Measurements from ENCODE around the gene CXCL16. TPM values are rescaled to one million over a fixed set of nuclear protein-coding genes. Genes with fewer than 3 reads are reported as not detected.

Gene CXCL16
- total and polyA plus RNA-seq, 2 of the 13 experiments (the other 11 are each of a cell fraction or from before 2014, with no cell fraction given): 9.4 to 101 TPM

DNA sequence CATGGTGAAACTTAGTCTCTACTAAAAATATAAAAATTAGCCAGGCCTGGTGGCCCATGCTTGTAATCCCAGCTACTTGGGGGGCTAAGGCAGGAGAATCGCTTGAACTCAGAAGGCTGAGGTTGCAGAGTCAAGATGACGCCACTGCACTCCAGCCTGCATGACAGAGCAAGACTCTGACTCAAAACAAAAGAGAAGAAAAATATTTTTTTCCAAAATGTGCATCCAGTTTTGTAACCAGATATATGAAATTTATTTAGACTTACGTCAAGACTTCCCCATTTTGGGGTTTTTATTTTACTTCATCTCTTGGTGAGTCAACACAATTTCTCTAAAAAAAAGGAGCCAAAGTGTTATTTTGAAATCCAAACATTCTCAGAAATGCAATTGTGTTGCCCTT is 26.5 kb upstream of the CXCL16 start:
- no peak for DNase-seq (ENCODE audit: low spot score)
- Histone ChIP-seq H3K4me1 (ENCODE audit: insufficient read depth, low read length) (peaks cover 57% of the 10 kb centered on the region), H3K36me3 (replicated peaks in 1 of 2; ENCODE audit: control insufficient read depth in 1 of 2, insufficient read depth in 2 of 2, low read length in 2 of 2) (no peaks in the 10 kb centered on the region), H4K20me1 (ENCODE audit: insufficient read depth, low read length) (no peaks in the 10 kb centered on the region), H3K27me3 (ENCODE audit: control insufficient read depth in 1 of 2, insufficient read depth in 2 of 2, low read length in 2 of 2) (no peaks in the 10 kb centered on the region), H3K9ac (ENCODE audit: insufficient read depth, low read depth, low read length) (no peak overlapping the region), H3K79me2 (ENCODE audit: insufficient read depth, low read length) (peaks cover under 1% of the 10 kb centered on the region), H3K4me2 (ENCODE audit: low read depth, low read length) (no peak overlapping the region), H3K27ac (ENCODE audit: extremely low read length, insufficient read depth, low read length) (no peak overlapping the region), H2AFZ (ENCODE audit: low read length) (no peak overlapping the region), H3K4me3 (replicated peaks in 1 of 3; ENCODE audit: insufficient read depth in 1 of 3, low read depth in 2 of 3, low read length in 3 of 3) (no peak overlapping the region), H3K9me3 (ENCODE audit: low read length) (no peaks in the 10 kb centered on the region)
- POLR2A ChIA-PET: no interaction called here
- WGBS (ENCODE audit: low lambda C conversion rate): 98% methylated on average over 3 of the region's 3 CpGs
- no TSS peak for BruUV-seq (replicated peaks)
- CTCF ChIA-PET (ENCODE audit: low intra/inter-chr PET ratio, low total read pairs): no interaction called here
- no peak for ATAC-seq
- in situ Hi-C loops (cut with HindIII; ENCODE audit: extremely low pct_ligation_motif_present, low pct_unique_long_range_greater_than_20kb): no loop called here
- FAIRE-seq: no peak
- intact Hi-C loops (cut with micrococcal nuclease; ENCODE audit: unreplicated experiment): no loop called here
- TF ChIP-seq, protein P1, sequence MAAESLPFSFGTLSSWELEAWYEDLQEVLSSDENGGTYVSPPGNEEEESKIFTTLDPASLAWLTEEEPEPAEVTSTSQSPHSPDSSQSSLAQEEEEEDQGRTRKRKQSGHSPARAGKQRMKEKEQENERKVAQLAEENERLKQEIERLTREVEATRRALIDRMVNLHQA (CRISPR knock-in tag; IDR thresholded peaks at IDR 0.05): no peak
- TF ChIP-seq ZNF557 (CRISPR knock-in tag; IDR thresholded peaks at IDR 0.05) (no peak), YEATS2 (CRISPR knock-in tag; IDR thresholded peaks at IDR 0.05; ENCODE audit: borderline replicate concordance) (no peak), TCF12 (IDR thresholded peaks at IDR 0.05) (no peak), TCF12 (CRISPR knock-in tag; IDR thresholded peaks at IDR 0.05) (no peak), JARID2 (CRISPR knock-in tag; IDR thresholded peaks at IDR 0.05; ENCODE audit: insufficient replicate concordance) (no peak), GATAD1 (CRISPR knock-in tag; IDR thresholded peaks at IDR 0.05) (no peak), FOXJ3 (CRISPR knock-in tag; IDR thresholded peaks at IDR 0.05; ENCODE audit: borderline replicate concordance) (no peak), ZSCAN20 (CRISPR knock-in tag; IDR thresholded peaks at IDR 0.05; ENCODE audit: borderline replicate concordance) (no peak), ZNF484 (CRISPR knock-in tag; IDR thresholded peaks at IDR 0.05; ENCODE audit: borderline replicate concordance, low read depth) (no peak), ZNF552 (CRISPR knock-in tag; IDR thresholded peaks at IDR 0.05; ENCODE audit: borderline replicate concordance) (no peak), NFATC3 (CRISPR knock-in tag; IDR thresholded peaks at IDR 0.05) (no peak), TOPORS (CRISPR knock-in tag; IDR thresholded peaks at IDR 0.05) (no peak), DR1 (CRISPR knock-in tag; IDR thresholded peaks at IDR 0.05) (no peak), ZNF761 (CRISPR knock-in tag; conservative IDR thresholded peaks at IDR 0.05) (no peak), CC2D1A (CRISPR knock-in tag; IDR thresholded peaks at IDR 0.05) (no peak), HES4 (CRISPR knock-in tag; IDR thresholded peaks at IDR 0.05; ENCODE audit: borderline replicate concordance) (no peak), TEAD2 (CRISPR knock-in tag; IDR thresholded peaks at IDR 0.05) (no peak), CENPT (CRISPR knock-in tag; IDR thresholded peaks at IDR 0.05; ENCODE audit: low read depth) (no peak)
- TF ChIP-seq, protein P2, sequence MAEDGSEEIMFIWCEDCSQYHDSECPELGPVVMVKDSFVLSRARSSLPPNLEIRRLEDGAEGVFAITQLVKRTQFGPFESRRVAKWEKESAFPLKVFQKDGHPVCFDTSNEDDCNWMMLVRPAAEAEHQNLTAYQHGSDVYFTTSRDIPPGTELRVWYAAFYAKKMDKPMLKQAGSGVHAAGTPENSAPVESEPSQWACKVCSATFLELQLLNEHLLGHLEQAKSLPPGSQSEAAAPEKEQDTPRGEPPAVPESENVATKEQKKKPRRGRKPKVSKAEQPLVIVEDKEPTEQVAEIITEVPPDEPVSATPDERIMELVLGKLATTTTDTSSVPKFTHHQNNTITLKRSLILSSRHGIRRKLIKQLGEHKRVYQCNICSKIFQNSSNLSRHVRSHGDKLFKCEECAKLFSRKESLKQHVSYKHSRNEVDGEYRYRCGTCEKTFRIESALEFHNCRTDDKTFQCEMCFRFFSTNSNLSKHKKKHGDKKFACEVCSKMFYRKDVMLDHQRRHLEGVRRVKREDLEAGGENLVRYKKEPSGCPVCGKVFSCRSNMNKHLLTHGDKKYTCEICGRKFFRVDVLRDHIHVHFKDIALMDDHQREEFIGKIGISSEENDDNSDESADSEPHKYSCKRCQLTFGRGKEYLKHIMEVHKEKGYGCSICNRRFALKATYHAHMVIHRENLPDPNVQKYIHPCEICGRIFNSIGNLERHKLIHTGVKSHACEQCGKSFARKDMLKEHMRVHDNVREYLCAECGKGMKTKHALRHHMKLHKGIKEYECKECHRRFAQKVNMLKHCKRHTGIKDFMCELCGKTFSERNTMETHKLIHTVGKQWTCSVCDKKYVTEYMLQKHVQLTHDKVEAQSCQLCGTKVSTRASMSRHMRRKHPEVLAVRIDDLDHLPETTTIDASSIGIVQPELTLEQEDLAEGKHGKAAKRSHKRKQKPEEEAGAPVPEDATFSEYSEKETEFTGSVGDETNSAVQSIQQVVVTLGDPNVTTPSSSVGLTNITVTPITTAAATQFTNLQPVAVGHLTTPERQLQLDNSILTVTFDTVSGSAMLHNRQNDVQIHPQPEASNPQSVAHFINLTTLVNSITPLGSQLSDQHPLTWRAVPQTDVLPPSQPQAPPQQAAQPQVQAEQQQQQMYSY (CRISPR knock-in tag; IDR thresholded peaks at IDR 0.05): no peak
- TF ChIP-seq, protein P3, sequence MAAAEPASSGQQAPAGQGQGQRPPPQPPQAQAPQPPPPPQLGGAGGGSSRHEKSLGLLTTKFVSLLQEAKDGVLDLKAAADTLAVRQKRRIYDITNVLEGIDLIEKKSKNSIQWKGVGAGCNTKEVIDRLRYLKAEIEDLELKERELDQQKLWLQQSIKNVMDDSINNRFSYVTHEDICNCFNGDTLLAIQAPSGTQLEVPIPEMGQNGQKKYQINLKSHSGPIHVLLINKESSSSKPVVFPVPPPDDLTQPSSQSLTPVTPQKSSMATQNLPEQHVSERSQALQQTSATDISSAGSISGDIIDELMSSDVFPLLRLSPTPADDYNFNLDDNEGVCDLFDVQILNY (CRISPR knock-in tag; conservative IDR thresholded peaks at IDR 0.05): no peak

Data from HepG2 (cell line).